WTC11 (cell line): Measurements from ENCODE around the gene METTL15. TPM values are rescaled to one million over a fixed set of nuclear protein-coding genes. Genes with fewer than 3 reads are reported as not detected.

Experiments used
- ATAC-seq: fragments of 200-7000 bp; cut with Tn5 transposase; 2 replicates; pipeline ENCODE4 v1.10.0; 2021; ENCODE audit warnings: mild to moderate bottlenecking, moderate library complexity
- CTCF ChIA-PET: fragments of 300-600 bp; sonication (Branson Sonifier 250); formaldehyde crosslinking; loops from one replicate; lab custom pipeline; 2021; ENCODE audit warnings: antibody characterized with exemption; lab: Charles Lee
- POLR2A ChIA-PET: fragments of 350-600 bp; sonication (Branson Sonifier 250); formaldehyde crosslinking; loops from one replicate; lab custom pipeline; 2021; ENCODE audit warnings: antibody characterized with exemption; lab: Charles Lee
- DNase-seq: peaks from one replicate; pipeline ENCODE4 v3.0.0; 2021; ENCODE audit warnings: low spot score
- H3K27ac Mint-ChIP-seq: 2 replicates; pipeline ENCODE4 v1.8.0; 2021; ENCODE audit warnings: mixed read lengths
- H3K27me3 Mint-ChIP-seq: 2 replicates; pipeline ENCODE4 v1.8.0; 2021; ENCODE audit warnings: low read depth, mild to moderate bottlenecking, moderate library complexity, mixed read lengths
- H3K36me3 Mint-ChIP-seq: 2 replicates; pipeline ENCODE4 v1.8.0; 2021; ENCODE audit warnings: mixed read lengths
- H3K4me1 Mint-ChIP-seq: 2 replicates; pipeline ENCODE4 v1.8.0; 2022; ENCODE audit warnings: mixed read lengths
- H3K4me3 Mint-ChIP-seq: 2 replicates; pipeline ENCODE4 v1.8.0; 2021; ENCODE audit warnings: mild to moderate bottlenecking, moderate library complexity, mixed read lengths
- H3K9me3 Mint-ChIP-seq: 2 replicates; pipeline ENCODE4 v1.8.0; 2021; ENCODE audit warnings: mixed read lengths
- ATF1 ChIP-seq: sonication (generic); formaldehyde crosslinking; IDR thresholded peaks from 2 replicates; pipeline ENCODE4 v1.8.1; 2023; ENCODE audit warnings: mild to moderate bottlenecking, moderate library complexity, missing genetic modification reagents
- CREM ChIP-seq: sonication (generic); formaldehyde crosslinking; IDR thresholded peaks from 2 replicates; pipeline ENCODE4 v1.8.1; 2022; ENCODE audit warnings: mild to moderate bottlenecking, missing genetic modification reagents, moderate library complexity
- ELF4 ChIP-seq: sonication (generic); formaldehyde crosslinking; IDR thresholded peaks from 2 replicates; pipeline ENCODE4 v1.8.1; 2022; ENCODE audit warnings: low read depth, mild to moderate bottlenecking, moderate library complexity, missing genetic modification reagents
- ESRRA ChIP-seq: sonication (generic); formaldehyde crosslinking; IDR thresholded peaks from 2 replicates; pipeline ENCODE4 v1.8.1; 2022; ENCODE audit warnings: mild to moderate bottlenecking, missing genetic modification reagents, borderline replicate concordance
- HMGA2 ChIP-seq: fragments of 250-450 bp; sonication (Bioruptor Pico); IDR thresholded peaks from 2 replicates; pipeline ENCODE4 v1.4.0; 2021; ENCODE audit warnings: mild to moderate bottlenecking, moderate library complexity
- OVOL2 ChIP-seq: fragments of 250-450 bp; sonication (Bioruptor Pico); IDR thresholded peaks from 2 replicates; pipeline ENCODE4 v1.9.0; 2021; ENCODE audit warnings: mild to moderate bottlenecking, borderline replicate concordance
- RORB ChIP-seq: fragments of 250-450 bp; sonication (Bioruptor Pico); IDR thresholded peaks from 2 replicates; pipeline ENCODE4 v1.9.0; 2021; ENCODE audit warnings: mild to moderate bottlenecking
- SOX15 ChIP-seq: fragments of 250-450 bp; sonication (Bioruptor Pico); IDR thresholded peaks from 2 replicates; pipeline ENCODE4 v1.9.0; 2021; ENCODE audit warnings: mild to moderate bottlenecking
- SP1 ChIP-seq: sonication (generic); formaldehyde crosslinking; conservative IDR thresholded peaks from 2 replicates; pipeline ENCODE4 v1.8.1; 2022; ENCODE audit warnings: missing genetic modification reagents
- TEAD1 ChIP-seq: sonication (generic); formaldehyde crosslinking; IDR thresholded peaks from 2 replicates; pipeline ENCODE4 v1.8.0; 2022; ENCODE audit warnings: mild to moderate bottlenecking, missing genetic modification reagents
- TP53 ChIP-seq: sonication (generic); formaldehyde crosslinking; IDR thresholded peaks from 2 replicates; pipeline ENCODE4 v1.8.1; 2023; ENCODE audit warnings: mild to moderate bottlenecking, missing genetic modification reagents
- ZNF219 ChIP-seq: sonication (generic); formaldehyde crosslinking; IDR thresholded peaks from 2 replicates; pipeline ENCODE4 v1.8.0; 2023; ENCODE audit warnings: missing genetic modification reagents, mild to moderate bottlenecking, borderline replicate concordance
- ZNF396 ChIP-seq: fragments of 250-450 bp; sonication (Bioruptor Pico); IDR thresholded peaks from 2 replicates; pipeline ENCODE4 v1.8.0; 2021; ENCODE audit warnings: mild to moderate bottlenecking, moderate library complexity, borderline replicate concordance
- ZNF416 ChIP-seq: fragments of 250-450 bp; sonication (Bioruptor Pico); IDR thresholded peaks from 2 replicates; pipeline ENCODE4 v1.9.0; 2021; ENCODE audit warnings: mild to moderate bottlenecking, inconsistent platforms
- ZNF512 ChIP-seq: sonication (generic); formaldehyde crosslinking; IDR thresholded peaks from 2 replicates; pipeline ENCODE4 v1.8.1; 2022; ENCODE audit warnings: missing genetic modification reagents, borderline replicate concordance
- total RNA-seq: library from RNA; stranded (reverse); gene quantifications from 3 replicates; pipeline ENCODE4 v1.2.3, GENCODE V29; 2021
- TF ChIP-seq, protein P1 (sequence below): sonication (generic); formaldehyde crosslinking; IDR thresholded peaks from 2 replicates; pipeline ENCODE4 v1.8.1; 2023; ENCODE audit warnings: mild to moderate bottlenecking, missing genetic modification reagents
- TF ChIP-seq, protein P2 (sequence below): sonication (generic); formaldehyde crosslinking; IDR thresholded peaks from 2 replicates; pipeline ENCODE4 v1.8.0; 2022; ENCODE audit warnings: mild to moderate bottlenecking, missing genetic modification reagents
- TF ChIP-seq, protein P3 (sequence below): sonication (generic); formaldehyde crosslinking; IDR thresholded peaks from 2 replicates; pipeline ENCODE4 v1.8.1; 2023; ENCODE audit warnings: mild to moderate bottlenecking, moderate library complexity, missing genetic modification reagents
- TF ChIP-seq, protein P4 (sequence below): sonication (generic); formaldehyde crosslinking; IDR thresholded peaks from 2 replicates; pipeline ENCODE4 v1.8.1; 2023; ENCODE audit warnings: mild to moderate bottlenecking, missing genetic modification reagents
- TF ChIP-seq, protein P5 (sequence below): sonication (generic); formaldehyde crosslinking; IDR thresholded peaks from 2 replicates; pipeline ENCODE4 v1.8.1; 2022; ENCODE audit warnings: mild to moderate bottlenecking, moderate library complexity, missing genetic modification reagents

The METTL15 gene
- total RNA-seq, 1 experiment from 2014 or later = 13.2 TPM

- TF ChIP-seq, protein P1, sequence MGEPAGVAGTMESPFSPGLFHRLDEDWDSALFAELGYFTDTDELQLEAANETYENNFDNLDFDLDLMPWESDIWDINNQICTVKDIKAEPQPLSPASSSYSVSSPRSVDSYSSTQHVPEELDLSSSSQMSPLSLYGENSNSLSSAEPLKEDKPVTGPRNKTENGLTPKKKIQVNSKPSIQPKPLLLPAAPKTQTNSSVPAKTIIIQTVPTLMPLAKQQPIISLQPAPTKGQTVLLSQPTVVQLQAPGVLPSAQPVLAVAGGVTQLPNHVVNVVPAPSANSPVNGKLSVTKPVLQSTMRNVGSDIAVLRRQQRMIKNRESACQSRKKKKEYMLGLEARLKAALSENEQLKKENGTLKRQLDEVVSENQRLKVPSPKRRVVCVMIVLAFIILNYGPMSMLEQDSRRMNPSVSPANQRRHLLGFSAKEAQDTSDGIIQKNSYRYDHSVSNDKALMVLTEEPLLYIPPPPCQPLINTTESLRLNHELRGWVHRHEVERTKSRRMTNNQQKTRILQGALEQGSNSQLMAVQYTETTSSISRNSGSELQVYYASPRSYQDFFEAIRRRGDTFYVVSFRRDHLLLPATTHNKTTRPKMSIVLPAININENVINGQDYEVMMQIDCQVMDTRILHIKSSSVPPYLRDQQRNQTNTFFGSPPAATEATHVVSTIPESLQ = no peak
Measured at GRCh38 chr11:28223994-28224393, 115.8 kb downstream of the METTL15 start (continued).

DNA sequence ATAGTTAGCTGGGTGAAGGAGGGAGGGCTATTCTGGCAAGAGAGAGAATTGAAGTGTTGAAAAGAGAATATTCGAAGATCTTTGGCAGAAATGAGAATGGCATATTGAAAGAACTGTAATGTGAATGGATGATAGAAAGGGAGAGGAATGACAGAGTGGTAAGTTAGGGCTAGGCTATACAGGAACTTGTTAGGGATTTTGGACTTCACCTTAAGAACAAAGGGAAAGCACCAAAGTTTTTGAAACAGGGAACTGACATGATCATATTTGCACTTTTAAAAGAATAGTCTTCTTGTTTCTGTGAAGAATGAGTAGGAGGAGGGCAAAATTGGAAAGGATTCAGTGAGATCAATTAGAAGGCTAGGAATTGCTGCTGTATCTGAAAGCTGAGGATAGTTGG, 119.3 kb downstream of the METTL15 start:
- no peaks in the 10 kb centered on the region for H3K4me1 Mint-ChIP-seq
- no peak overlapping the region for H3K4me3 Mint-ChIP-seq
- POLR2A ChIA-PET = no interaction called here
- H3K36me3 Mint-ChIP-seq = no peaks in the 10 kb centered on the region
- DNase-seq (no peak), ATAC-seq (no peak)
- no peaks in the 10 kb centered on the region; the same call in 1 of the 2 replicates for H3K9me3 Mint-ChIP-seq
- no peak overlapping the region for H3K27ac Mint-ChIP-seq
- CTCF ChIA-PET = no interaction called here
- H3K27me3 Mint-ChIP-seq = no peaks in the 10 kb centered on the region
- TF ChIP-seq SOX15 (no peak), RORB (CRISPR knock-in tag) (no peak), ELF4 (CRISPR knock-in tag) (no peak), ZNF219 (CRISPR knock-in tag) (no peak), ESRRA (CRISPR knock-in tag) (no peak), HMGA2 (CRISPR knock-in tag) (no peak), CREM (CRISPR knock-in tag) (no peak)
- TF ChIP-seq, protein P2, sequence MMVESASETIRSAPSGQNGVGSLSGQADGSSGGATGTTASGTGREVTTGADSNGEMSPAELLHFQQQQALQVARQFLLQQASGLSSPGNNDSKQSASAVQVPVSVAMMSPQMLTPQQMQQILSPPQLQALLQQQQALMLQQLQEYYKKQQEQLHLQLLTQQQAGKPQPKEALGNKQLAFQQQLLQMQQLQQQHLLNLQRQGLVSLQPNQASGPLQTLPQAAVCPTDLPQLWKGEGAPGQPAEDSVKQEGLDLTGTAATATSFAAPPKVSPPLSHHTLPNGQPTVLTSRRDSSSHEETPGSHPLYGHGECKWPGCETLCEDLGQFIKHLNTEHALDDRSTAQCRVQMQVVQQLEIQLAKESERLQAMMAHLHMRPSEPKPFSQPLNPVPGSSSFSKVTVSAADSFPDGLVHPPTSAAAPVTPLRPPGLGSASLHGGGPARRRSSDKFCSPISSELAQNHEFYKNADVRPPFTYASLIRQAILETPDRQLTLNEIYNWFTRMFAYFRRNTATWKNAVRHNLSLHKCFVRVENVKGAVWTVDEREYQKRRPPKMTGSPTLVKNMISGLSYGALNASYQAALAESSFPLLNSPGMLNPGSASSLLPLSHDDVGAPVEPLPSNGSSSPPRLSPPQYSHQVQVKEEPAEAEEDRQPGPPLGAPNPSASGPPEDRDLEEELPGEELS (CRISPR knock-in tag) = no peak

GRCh38 chr11:28228196-28228895, 120.2 kb downstream of the METTL15 start:
- Mint-ChIP-seq H3K27ac (no peak overlapping the region), H3K4me3 (no peak overlapping the region), H3K9me3 (no peaks in the 10 kb centered on the region), H3K27me3 (no peaks in the 10 kb centered on the region), H3K36me3 (no peaks in the 10 kb centered on the region), H3K4me1 (no peaks in the 10 kb centered on the region)
- no peak for DNase-seq
- POLR2A ChIA-PET = no interaction called here
- ATAC-seq = no peak
- CTCF ChIA-PET = no interaction called here
- TF ChIP-seq ZNF416 (CRISPR knock-in tag) (no peak), ZNF512 (CRISPR knock-in tag) (no peak), HMGA2 (CRISPR knock-in tag) (no peak), ZNF396 (no peak), ATF1 (CRISPR knock-in tag) (no peak), TP53 (CRISPR knock-in tag) (no peak), TEAD1 (CRISPR knock-in tag) (no peak), SOX15 (no peak), SP1 (no peak), OVOL2 (no peak)
- TF ChIP-seq, protein P3, sequence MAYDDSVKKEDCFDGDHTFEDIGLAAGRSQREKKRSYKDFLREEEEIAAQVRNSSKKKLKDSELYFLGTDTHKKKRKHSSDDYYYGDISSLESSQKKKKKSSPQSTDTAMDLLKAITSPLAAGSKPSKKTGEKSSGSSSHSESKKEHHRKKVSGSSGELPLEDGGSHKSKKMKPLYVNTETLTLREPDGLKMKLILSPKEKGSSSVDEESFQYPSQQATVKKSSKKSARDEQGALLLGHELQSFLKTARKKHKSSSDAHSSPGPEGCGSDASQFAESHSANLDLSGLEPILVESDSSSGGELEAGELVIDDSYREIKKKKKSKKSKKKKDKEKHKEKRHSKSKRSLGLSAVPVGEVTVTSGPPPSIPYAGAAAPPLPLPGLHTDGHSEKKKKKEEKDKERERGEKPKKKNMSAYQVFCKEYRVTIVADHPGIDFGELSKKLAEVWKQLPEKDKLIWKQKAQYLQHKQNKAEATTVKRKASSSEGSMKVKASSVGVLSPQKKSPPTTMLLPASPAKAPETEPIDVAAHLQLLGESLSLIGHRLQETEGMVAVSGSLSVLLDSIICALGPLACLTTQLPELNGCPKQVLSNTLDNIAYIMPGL (CRISPR knock-in tag) = no peak
- TF ChIP-seq, protein P4, sequence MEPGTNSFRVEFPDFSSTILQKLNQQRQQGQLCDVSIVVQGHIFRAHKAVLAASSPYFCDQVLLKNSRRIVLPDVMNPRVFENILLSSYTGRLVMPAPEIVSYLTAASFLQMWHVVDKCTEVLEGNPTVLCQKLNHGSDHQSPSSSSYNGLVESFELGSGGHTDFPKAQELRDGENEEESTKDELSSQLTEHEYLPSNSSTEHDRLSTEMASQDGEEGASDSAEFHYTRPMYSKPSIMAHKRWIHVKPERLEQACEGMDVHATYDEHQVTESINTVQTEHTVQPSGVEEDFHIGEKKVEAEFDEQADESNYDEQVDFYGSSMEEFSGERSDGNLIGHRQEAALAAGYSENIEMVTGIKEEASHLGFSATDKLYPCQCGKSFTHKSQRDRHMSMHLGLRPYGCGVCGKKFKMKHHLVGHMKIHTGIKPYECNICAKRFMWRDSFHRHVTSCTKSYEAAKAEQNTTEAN (CRISPR knock-in tag) = no peak
- TF ChIP-seq, protein P1 = no peak
- TF ChIP-seq, protein P5, sequence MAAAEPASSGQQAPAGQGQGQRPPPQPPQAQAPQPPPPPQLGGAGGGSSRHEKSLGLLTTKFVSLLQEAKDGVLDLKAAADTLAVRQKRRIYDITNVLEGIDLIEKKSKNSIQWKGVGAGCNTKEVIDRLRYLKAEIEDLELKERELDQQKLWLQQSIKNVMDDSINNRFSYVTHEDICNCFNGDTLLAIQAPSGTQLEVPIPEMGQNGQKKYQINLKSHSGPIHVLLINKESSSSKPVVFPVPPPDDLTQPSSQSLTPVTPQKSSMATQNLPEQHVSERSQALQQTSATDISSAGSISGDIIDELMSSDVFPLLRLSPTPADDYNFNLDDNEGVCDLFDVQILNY (CRISPR knock-in tag) = no peak
